Activated effector memory CD4-positive, alpha-beta T cell treated with anti-CD3 and anti-CD28 coated beads, Interleukin-2, amount 50 U/mL, for 16 hours (primary cell): ENCODE results near the gene POLR2A.
A peak's percentile ranks its signal among the peaks of the same experiment; 100 is the strongest.
"Not testable (repeated sequence)": the region's sequence is repeated elsewhere in the genome, so short reads cannot be mapped to it uniquely, and the experiment has no call there.

Experiments used
- DNase-seq: peaks from one replicate; pipeline ENCODE4 v3.0.0-alpha.2; 2020

The POLR2A gene

GRCh38 chr17:7479213-7480088 lies 4.7 kb upstream of the POLR2A start, which contains the start of gene ZBTB4:
Gene ZBTB4, minus strand, starts transcription at chr17:7479631. Its CDS starts 12,830 bp downstream, at chr17:7466801.
- DNase-seq = peak; percentile 88

- no peak for DNase-seq
These were observed 4.1 kb upstream of the POLR2A start for GRCh38 chr17:7480089-7480384.

GRCh38 chr17:7481275-7481674 lies 2.9 kb upstream of the POLR2A start, which contains the start of gene SLC35G6:
Gene SLC35G6, plus strand, starts transcription at chr17:7481446. Its CDS starts 71 bp downstream, at chr17:7481517.
- not testable (repeated sequence) for DNase-seq

- DNase-seq = not testable (repeated sequence)
These were observed 2.1 kb upstream of the POLR2A start for GRCh38 chr17:7481842-7482741.

GRCh38 chr17:7482742-7483088 lies 1.5 kb upstream of the POLR2A start:
- DNase-seq = not testable (repeated sequence)

GRCh38 chr17:7483255-7484066 lies 705 bp upstream of the POLR2A start:
- DNase-seq = peak; percentile 95

- no peak for DNase-seq
These were observed 782 bp downstream of the POLR2A start for GRCh38 chr17:7484919-7485377.

- DNase-seq = no peak
These were observed 2.0 kb downstream of the POLR2A start for GRCh38 chr17:7486181-7486580.

GRCh38 chr17:7490144-7490543 lies 6.0 kb downstream of the POLR2A start:
- no peak for DNase-seq

- no peak for DNase-seq
These were observed 7.4 kb downstream of the POLR2A start for GRCh38 chr17:7491583-7491982.

GRCh38 chr17:7493941-7494340 lies 9.8 kb downstream of the POLR2A start:
- DNase-seq = no peak

- no peak for DNase-seq
These were observed 11.8 kb downstream of the POLR2A start for GRCh38 chr17:7495906-7496434.

GRCh38 chr17:7496470-7497183 lies 12.5 kb downstream of the POLR2A start:
- no peak for DNase-seq

- DNase-seq = no peak
These were observed 13.1 kb downstream of the POLR2A start for GRCh38 chr17:7497228-7497627.

GRCh38 chr17:7497636-7498035 lies 13.5 kb downstream of the POLR2A start:
- no peak for DNase-seq

- no peak for DNase-seq
These were observed 15.0 kb downstream of the POLR2A start for GRCh38 chr17:7499161-7499560.

GRCh38 chr17:7501729-7502128 lies 17.6 kb downstream of the POLR2A start:
- no peak for DNase-seq

- no peak for DNase-seq
These were observed 18.1 kb downstream of the POLR2A start for GRCh38 chr17:7502171-7502847.

GRCh38 chr17:7502987-7503386 lies 18.8 kb downstream of the POLR2A start:
- peak; percentile 61 for DNase-seq

- DNase-seq = peak; percentile 56
These were observed 19.4 kb downstream of the POLR2A start for GRCh38 chr17:7503521-7503920.

GRCh38 chr17:7508145-7508544 lies 24.0 kb downstream of the POLR2A start:
- peak; percentile 55 for DNase-seq
